ENCODE measurements around the gene NUDT9.

DNA sequence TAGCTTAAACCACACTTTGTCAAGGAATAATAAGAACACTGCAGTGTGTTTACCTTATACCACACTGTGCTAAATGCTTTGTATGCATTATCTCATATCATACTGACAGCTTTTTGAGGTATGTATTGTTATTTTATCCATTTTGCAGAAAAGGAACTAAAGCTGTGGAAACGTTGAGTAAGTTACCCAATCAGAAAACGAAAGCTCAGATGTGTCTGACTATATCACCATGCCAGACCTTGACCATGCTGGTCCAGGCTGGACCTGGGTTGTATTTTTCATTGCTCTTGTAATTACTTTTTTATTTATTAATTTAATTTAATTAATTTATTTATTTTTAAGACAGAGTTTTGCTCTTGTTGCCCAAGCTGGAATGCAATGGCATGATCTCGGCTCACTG is 33.5 kb upstream of the NUDT9 start:
- TF ChIP-seq TAF1 (IDR thresholded peaks at IDR 0.05; ENCODE audit: borderline replicate concordance, low read depth, low read length) (no peak), POLR2AphosphoS5 (IDR thresholded peaks at IDR 0.05; ENCODE audit: low read depth, low read length) (no peak), EP300 (IDR thresholded peaks at IDR 0.05; ENCODE audit: borderline replicate concordance in 1 of 2, low read depth in 1 of 2, low read length in 1 of 2) (no peak), SMC3 (IDR thresholded peaks at IDR 0.05; ENCODE audit: low read depth, low read length) (no peak), RAD21 (IDR thresholded peaks at IDR 0.05; ENCODE audit: low read length) (no peak), NFIC (IDR thresholded peaks at IDR 0.05; ENCODE audit: borderline replicate concordance) (no peak), RFX5 (IDR thresholded peaks at IDR 0.05; ENCODE audit: low read length) (no peak), MXI1 (IDR thresholded peaks at IDR 0.05; ENCODE audit: low read depth, low read length) (no peak)
- TF ChIP-seq, protein P1, sequence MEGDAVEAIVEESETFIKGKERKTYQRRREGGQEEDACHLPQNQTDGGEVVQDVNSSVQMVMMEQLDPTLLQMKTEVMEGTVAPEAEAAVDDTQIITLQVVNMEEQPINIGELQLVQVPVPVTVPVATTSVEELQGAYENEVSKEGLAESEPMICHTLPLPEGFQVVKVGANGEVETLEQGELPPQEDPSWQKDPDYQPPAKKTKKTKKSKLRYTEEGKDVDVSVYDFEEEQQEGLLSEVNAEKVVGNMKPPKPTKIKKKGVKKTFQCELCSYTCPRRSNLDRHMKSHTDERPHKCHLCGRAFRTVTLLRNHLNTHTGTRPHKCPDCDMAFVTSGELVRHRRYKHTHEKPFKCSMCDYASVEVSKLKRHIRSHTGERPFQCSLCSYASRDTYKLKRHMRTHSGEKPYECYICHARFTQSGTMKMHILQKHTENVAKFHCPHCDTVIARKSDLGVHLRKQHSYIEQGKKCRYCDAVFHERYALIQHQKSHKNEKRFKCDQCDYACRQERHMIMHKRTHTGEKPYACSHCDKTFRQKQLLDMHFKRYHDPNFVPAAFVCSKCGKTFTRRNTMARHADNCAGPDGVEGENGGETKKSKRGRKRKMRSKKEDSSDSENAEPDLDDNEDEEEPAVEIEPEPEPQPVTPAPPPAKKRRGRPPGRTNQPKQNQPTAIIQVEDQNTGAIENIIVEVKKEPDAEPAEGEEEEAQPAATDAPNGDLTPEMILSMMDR (IDR thresholded peaks at IDR 0.05): no peak
- TF ChIP-seq, protein P2, sequence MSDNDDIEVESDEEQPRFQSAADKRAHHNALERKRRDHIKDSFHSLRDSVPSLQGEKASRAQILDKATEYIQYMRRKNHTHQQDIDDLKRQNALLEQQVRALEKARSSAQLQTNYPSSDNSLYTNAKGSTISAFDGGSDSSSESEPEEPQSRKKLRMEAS (IDR thresholded peaks at IDR 0.05; ENCODE audit: low read depth): no peak
- TF ChIP-seq, protein P3, sequence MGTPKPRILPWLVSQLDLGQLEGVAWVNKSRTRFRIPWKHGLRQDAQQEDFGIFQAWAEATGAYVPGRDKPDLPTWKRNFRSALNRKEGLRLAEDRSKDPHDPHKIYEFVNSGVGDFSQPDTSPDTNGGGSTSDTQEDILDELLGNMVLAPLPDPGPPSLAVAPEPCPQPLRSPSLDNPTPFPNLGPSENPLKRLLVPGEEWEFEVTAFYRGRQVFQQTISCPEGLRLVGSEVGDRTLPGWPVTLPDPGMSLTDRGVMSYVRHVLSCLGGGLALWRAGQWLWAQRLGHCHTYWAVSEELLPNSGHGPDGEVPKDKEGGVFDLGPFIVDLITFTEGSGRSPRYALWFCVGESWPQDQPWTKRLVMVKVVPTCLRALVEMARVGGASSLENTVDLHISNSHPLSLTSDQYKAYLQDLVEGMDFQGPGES (IDR thresholded peaks at IDR 0.05; ENCODE audit: low read depth, low read length): no peak

All from SK-N-SH (cell line).